Esophagus (tissue), 2 donors: Measurements from ENCODE around the gene PABPC1L2B. TPM values are rescaled to one million over a fixed set of nuclear protein-coding genes. Genes with fewer than 3 reads are reported as not detected.
"Not testable (repeated sequence)": the region's sequence is repeated elsewhere in the genome, so short reads cannot be mapped to it uniquely, and the experiment has no call there.

ENCODE experiments used
- H3K27ac ChIP-seq, 2 donors: one replicate each; pipeline ENCODE4 v1.5.1; 2013; ENCODE audit warnings: low read depth in 2 of 2, mild to moderate bottlenecking in 2 of 2, inconsistent platforms in 1 of 2, low read length in 1 of 2, moderate library complexity in 1 of 2
- H3K27me3 ChIP-seq, 2 donors: one replicate each; pipeline ENCODE4 v1.6.1; 2013; ENCODE audit warnings: low read length in 2 of 2, control low read depth in 1 of 2, mild to moderate bottlenecking in 1 of 2; ENCODE audit not compliant: insufficient read depth in 2 of 2, control insufficient read depth in 1 of 2
- H3K36me3 ChIP-seq, 2 donors: one replicate each; pipeline ENCODE4 v1.6.1; 2013; ENCODE audit warnings: low read length in 1 of 2; ENCODE audit not compliant: control insufficient read depth in 2 of 2, insufficient read depth in 2 of 2
- H3K4me1 ChIP-seq, 2 donors: one replicate each; pipeline ENCODE4 v1.6.1; 2013; ENCODE audit warnings: low read length in 1 of 2; ENCODE audit not compliant: control insufficient read depth in 2 of 2, insufficient read depth in 2 of 2
- H3K4me3 ChIP-seq, 2 donors: one replicate each; pipeline ENCODE4 v1.5.1; 2013; ENCODE audit warnings: low read length in 2 of 2, mild to moderate bottlenecking in 2 of 2, low read depth in 1 of 2, moderate library complexity in 1 of 2
- H3K9me3 ChIP-seq, 2 donors: one replicate each; pipeline ENCODE4 v1.6.1; 2013; ENCODE audit warnings: mild to moderate bottlenecking in 2 of 2, low read depth in 1 of 2, low read length in 1 of 2, moderate library complexity in 1 of 2; ENCODE audit not compliant: control insufficient read depth in 2 of 2, insufficient read depth in 1 of 2
- WGBS, 2 donors: extraction: QIAGEN DNeasy Blood & Tissue Kit; methylation state at CpG; one replicate each; pipeline ENCODE4 v1.1.7; 2013; 5-methylcytosine and 5-hydroxymethylcytosine counted together
- polyA plus RNA-seq, 2 donors: library from polyadenylated mRNA; stranded (reverse); fragments of 200-250 nt; gene quantifications; one replicate each; pipeline ENCODE4 v1.2.3, GENCODE V29; 2013
- donor health status: healthy with polysubstance abuse.
- donor health status: Bipolar disorder and iron deficiency.

The PABPC1L2B gene
- polyA plus RNA-seq, result not detected

DNA sequence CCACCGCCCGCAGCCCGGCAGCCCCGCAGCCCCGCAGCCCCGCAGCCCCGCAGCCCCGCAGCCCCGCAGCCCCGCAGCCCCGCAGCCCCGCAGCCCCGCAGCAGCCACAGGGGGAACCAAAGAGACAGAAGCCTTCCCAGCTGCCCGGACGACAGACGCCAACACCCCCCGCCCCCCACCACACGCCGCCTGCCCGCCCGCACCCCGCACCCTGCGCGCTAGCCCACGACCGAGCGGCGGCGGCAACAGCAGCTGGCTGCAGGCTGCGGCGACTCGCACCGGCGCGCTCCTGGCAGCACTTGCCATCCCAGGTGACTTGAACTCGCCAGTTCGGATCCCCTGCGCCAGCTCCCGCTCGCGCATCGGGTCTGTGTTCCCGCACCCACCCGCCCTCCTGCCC is at the start of gene PABPC1L2B:
PABPC1L2B (plus strand) TSS at position 207 of the 400 bp plus-strand sequence. CDS start 704 bp downstream, outside the sequence.
- not testable (repeated sequence) for H3K4me3 ChIP-seq, H3K4me1 ChIP-seq
- WGBS, 2 donors, result no CpG with 5 or more reads among the region's 44 CpGs

DNA sequence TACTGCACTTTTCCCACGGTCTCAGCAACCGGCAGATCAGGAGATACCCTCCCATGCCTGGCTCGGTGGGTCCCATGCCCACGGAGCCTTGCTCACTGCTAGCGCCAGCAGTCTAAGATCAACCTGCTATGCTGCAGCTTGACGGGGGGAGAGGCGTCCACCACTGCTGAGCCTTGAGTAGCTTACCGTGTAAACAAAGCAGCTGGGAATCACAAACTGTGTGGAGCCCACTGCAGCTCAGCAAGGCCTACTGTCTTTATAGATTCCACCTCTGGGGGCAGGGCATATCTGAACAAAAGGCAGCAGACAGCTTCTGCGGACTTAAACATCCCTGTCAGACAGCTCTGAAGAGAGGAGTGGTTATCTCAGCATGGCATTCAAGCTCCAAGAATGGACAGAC is 42.8 kb upstream of the PABPC1L2B start:
- not testable (repeated sequence) for H3K36me3 ChIP-seq, H3K27ac ChIP-seq, H3K9me3 ChIP-seq, H3K4me3 ChIP-seq, H3K4me1 ChIP-seq, H3K27me3 ChIP-seq
- WGBS, 2 donors, result no CpG with 5 or more reads among the region's 9 CpGs

More for the DNA sequence above, at the start of gene PABPC1L2B:
- not testable (repeated sequence) for H3K36me3 ChIP-seq, H3K27me3 ChIP-seq, H3K27ac ChIP-seq, H3K9me3 ChIP-seq

DNA sequence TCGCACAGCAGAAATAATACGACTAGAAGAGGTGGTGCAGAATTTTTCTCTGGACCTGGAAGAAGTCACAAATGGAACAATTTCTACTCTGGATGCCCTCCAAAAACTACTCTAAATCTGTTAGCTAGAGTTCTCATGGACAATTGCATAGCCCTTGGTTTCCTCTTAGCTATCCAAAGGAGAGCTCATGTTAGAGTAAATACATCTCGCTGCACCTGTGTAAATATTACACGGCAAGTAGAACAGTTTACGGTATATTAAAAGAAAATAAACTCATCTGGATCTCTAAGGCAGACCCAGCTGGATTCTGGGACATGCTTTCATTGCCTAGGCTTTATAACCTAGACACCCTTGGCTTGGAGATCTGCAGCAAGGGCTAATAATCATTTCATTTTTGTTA is 30.9 kb upstream of the PABPC1L2B start:
- H3K27ac ChIP-seq, H3K4me3 ChIP-seq, H3K9me3 ChIP-seq, H3K4me1 ChIP-seq, H3K36me3 ChIP-seq, H3K27me3 ChIP-seq: not testable (repeated sequence)
- no CpG with 5 or more reads among the region's 5 CpGs for whole genome bisulfite sequencing, 2 donors

DNA sequence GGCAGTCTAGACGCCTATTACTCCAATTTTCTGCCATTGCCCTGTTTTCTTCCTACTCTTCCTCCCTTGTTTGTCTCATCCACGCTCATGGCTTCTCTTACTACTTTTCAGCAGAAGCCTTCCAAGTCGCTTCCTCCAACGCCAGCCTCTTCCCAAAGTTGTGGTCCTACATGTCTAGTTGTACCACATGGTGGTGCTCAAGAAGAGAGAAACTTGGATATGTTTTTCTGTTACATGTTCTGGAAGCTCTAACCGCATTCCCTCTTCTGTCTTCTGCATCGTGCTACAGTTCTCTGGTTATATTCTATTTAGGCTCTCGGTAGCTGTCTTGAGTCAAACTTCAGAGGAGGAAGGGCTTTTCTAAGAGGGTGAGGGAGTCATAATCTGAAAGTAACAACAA is 27.9 kb upstream of the PABPC1L2B start:
- no CpG with 5 or more reads among the region's 7 CpGs for WGBS, 2 donors
- not testable (repeated sequence) for H3K9me3 ChIP-seq, H3K4me1 ChIP-seq, H3K4me3 ChIP-seq, H3K27ac ChIP-seq, H3K36me3 ChIP-seq, H3K27me3 ChIP-seq

DNA sequence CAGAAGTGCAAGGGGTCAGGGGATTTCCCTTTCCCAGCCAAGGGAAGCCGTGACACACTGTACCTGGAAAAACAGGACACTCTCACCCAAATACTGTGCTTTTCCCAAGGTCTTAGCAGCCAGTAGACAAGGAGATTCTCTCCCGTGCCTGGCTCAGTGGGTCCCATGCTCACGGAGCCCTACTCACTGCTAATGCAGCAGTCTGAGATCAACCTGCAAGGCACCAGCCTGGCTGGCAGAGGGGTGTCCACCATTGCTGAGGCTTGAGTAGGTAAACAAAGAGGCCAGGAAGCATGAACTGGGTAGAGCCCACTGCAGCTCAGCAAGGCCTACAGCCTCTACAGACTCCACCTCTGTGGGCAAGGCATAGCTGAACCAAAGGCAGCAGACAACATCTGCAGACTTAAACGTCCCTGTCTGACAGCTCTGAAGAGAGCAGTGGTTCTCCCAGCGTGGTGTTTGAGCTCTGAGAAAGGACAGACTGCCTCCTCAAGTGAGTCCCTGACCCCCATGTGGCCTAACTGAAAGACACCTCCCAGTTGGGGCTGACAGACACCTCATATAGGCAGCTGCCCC is 21.8 kb upstream of the PABPC1L2B start:
- H3K9me3 ChIP-seq, H3K4me3 ChIP-seq, H3K27me3 ChIP-seq, H3K4me1 ChIP-seq, H3K27ac ChIP-seq, H3K36me3 ChIP-seq: not testable (repeated sequence)
- 52 to 71% methylated on average over 5 of the region's 5 CpGs for WGBS, 2 donors

DNA sequence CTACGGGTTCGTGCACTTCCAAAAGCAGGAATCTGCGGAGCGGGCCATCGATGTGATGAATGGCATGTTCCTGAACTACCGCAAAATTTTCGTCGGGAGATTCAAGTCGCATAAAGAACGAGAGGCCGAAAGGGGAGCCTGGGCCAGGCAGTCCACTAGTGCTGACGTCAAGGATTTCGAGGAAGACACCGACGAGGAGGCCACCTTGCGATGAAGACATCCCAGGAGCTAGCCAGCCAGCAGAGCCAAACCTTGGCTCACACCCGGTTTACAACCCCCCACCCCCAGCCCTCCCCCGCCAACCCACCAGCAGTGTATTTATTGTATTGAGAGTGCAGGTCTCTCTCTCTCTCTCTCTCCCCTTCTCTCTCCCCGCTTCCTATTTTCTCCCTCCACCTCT is 1.3 kb downstream of the PABPC1L2B start:
- not testable (repeated sequence) for H3K27ac ChIP-seq, H3K27me3 ChIP-seq, H3K9me3 ChIP-seq, H3K36me3 ChIP-seq, H3K4me3 ChIP-seq, H3K4me1 ChIP-seq
- no CpG with 5 or more reads among the region's 19 CpGs for WGBS, 2 donors

DNA sequence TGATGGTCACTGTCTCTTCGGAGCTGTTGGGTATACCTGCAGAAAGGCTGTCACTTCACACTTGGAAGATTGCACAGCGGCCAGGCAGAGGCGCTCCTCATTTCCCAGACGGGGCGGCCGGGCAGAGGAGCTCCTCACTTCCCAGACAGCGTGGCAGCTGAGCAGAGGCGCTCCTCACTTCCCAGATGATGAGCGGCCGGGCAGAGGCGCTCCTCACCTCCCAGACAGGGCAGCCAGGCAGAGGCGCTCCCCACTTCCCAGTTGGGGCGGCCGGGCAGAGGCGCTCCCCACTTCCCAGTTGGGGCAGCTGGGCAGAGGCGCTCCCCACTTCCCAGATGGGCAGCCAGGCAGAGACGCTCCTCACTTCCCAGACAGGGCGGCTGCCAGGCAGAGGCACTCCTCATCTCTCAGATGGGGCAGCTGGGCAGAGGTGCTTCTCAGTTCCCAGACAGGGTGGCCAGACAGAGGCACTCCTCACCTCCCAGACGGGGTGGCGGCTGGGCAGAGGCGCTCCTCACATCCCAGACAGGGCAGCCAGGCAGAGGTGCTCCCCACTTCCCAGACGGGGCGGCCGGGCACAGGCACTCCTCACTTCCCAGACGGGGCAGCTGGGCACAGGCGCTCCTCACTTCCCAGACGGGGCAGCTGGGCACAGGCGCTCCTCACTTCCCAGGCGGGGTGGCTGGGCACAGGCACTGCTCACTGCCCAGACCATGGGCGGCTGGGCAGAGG is 18.8 kb downstream of the PABPC1L2B start:
- 87 to 88% methylated on average over 29 to 30 of the region's 30 CpGs for WGBS, 2 donors
- Histone ChIP-seq H3K4me1 (no peaks in the 10 kb centered on the region), H3K4me3 (no peak overlapping the region), H3K9me3 (peaks cover 0 to 9% of the 10 kb centered on the region in 2 donors), H3K27ac (no peak overlapping the region), H3K27me3 (no peaks in the 10 kb centered on the region), H3K36me3 (no peaks in the 10 kb centered on the region)

DNA sequence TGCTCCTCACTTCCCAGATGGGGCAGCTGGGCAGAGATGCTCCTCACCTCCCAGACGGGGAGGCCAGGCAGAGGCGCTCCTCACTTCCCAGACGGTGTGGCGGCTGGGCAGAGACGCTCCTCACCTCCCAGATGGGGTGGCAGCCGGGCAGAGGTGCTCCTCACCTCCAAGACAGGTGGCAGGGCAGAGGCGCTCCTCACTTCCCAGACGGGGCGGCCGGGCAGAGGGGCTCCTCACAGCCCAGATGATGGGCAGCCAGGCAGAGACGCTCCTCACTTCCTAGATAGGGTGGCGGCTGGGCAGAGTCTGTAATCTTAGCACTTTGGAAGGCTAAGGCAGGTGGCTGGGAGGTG is 19.3 kb downstream of the PABPC1L2B start:
- not testable (repeated sequence) for H3K27me3 ChIP-seq, H3K4me1 ChIP-seq, H3K27ac ChIP-seq, H3K4me3 ChIP-seq, H3K36me3 ChIP-seq, H3K9me3 ChIP-seq
- 92 to 93% methylated on average over 11 to 12 of the region's 12 CpGs for WGBS, 2 donors

DNA sequence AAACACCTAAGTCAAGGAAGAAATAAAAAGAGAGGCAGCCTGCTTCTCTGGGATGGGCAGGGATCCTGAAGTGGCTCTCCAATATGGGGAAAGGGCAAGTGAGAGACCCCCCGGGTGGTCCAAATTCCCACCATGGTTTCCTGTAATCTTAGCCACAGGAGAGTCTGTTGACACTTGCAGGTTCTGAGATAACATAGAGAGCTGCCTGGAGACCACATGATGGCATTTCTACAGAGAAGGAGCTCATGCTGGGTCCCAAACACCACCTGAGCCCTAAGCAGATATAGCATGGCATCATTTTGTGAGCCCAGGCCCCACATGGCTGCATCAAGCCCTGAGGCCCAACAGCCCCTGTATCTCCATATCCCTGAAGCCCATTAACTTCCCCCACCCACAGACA is 26.1 kb downstream of the PABPC1L2B start:
- 0 to 46% methylated on average over 1 of the region's 1 CpG for WGBS, 2 donors
- no peaks in the 10 kb centered on the region for H3K36me3 ChIP-seq
- H3K4me3 ChIP-seq, result no peak overlapping the region
- no peaks in the 10 kb centered on the region for H3K4me1 ChIP-seq
- H3K27me3 ChIP-seq, result no peaks in the 10 kb centered on the region
- no peaks in the 10 kb centered on the region for H3K9me3 ChIP-seq
- no peak overlapping the region for H3K27ac ChIP-seq
